Measurements from ENCODE around the gene SSTR5. TPM values are rescaled to one million over a fixed set of nuclear protein-coding genes. Genes with fewer than 3 reads are reported as not detected.

Gene SSTR5
- total and polyA plus RNA-seq, 2 of the 4 experiments (the other 2 are of a cell fraction), result not detected

DNA sequence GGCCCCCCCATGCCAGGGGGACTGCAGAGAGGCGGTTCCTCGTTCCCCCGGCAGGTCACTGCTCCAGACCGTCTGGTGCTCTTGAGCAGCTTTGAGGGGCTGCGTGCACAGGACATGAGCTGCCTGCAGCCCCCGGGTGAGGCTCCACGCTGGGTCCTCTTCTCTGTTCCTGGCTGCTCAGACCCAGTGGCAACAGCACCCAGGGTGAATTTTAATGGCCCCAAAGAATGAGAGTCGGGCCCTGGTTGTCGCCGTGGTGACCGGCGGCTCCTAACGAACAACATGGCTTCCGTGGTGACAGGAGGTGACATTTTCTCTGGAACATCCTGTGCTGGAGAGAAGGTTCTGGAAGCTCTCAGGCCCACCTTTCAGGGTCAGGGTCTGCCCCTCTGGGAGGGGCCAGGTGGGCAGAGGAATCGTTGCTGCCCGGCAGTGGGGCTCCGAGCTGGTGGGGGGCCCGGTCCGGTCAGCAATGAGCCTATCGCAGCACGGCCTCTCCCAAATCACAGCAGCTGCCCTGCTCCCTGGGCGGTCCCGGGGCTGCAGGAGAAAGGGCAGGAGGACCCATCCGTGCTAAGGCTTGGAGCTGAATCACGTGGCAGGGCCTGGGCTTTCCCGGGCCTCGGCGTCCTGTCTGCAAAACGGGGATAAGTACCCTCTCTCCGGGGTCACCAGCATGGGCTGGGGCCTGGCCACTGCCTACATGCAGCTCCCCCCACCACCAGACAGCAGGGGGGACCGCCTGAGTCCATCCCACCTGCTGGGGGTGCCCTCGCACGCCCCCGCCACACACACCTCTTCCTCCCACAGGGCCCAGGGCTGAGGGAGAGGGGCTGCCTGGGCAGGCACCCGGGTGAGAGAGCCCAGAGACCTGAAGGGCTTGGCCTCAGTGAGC, 26.9 kb downstream of the SSTR5 start:
- H3K27ac ChIP-seq (ENCODE audit: insufficient read depth, low read length), result no peak overlapping the region
- no peak overlapping the region for H2AK9ac ChIP-seq (replicated peaks; ENCODE audit: low read depth, low read length, poor library complexity)
- POLR2A ChIA-PET (ENCODE audit: unreplicated experiment), result interaction anchor here (0.5 kb wide), 1 partner anchor 350 kb away, joined by 4 read pairs; no protein-coding TSS in a partner anchor
- H3K23ac ChIP-seq (ENCODE audit: low read depth, low read length), result no peak overlapping the region
- H4K8ac ChIP-seq (ENCODE audit: low read depth in 2 of 2, low read length in 2 of 2), result no peak overlapping the region
- DNase-seq (no peak), ATAC-seq (ENCODE audit: low read depth) (no peak)
- no peaks in the 10 kb centered on the region for H3K79me1 ChIP-seq (ENCODE audit: low read depth in 1 of 2, low read length in 2 of 2)
- H3K56ac ChIP-seq (ENCODE audit: extremely low read depth, insufficient read depth, low read length), result no peak overlapping the region
- no peaks in the 10 kb centered on the region for H3K9me1 ChIP-seq (ENCODE audit: insufficient read depth, low read length)
- no peak overlapping the region for H2BK5ac ChIP-seq (ENCODE audit: low read depth, low read length, poor library complexity, severe bottlenecking)
- CTCF ChIA-PET, result interaction anchor here (0.6 to 1.0 kb wide), 2 partner anchors 42 to 289 kb away, joined by 3 to 4 read pairs; no protein-coding TSS in a partner anchor
- no peak overlapping the region for H4K91ac ChIP-seq (ENCODE audit: insufficient read depth, low read depth, low read length)
- no peak overlapping the region for H3K4ac ChIP-seq (ENCODE audit: low read depth, low read length)
- no peak overlapping the region for H4K5ac ChIP-seq (ENCODE audit: low read depth, low read length)
- H2AFZ ChIP-seq (replicated peaks; ENCODE audit: low read length, poor library complexity), result no peak overlapping the region
- no peak overlapping the region for H2BK15ac ChIP-seq (ENCODE audit: low read depth, low read length)
- H2AK5ac ChIP-seq (ENCODE audit: low read depth, low read length), result no peak overlapping the region
- H3K4me1 ChIP-seq (ENCODE audit: control insufficient read depth, insufficient read depth, low read length), result 0 out of 2 replicates have a peak, but pooled peaks cover 2% of the 10 kb centered on the region
- no peak overlapping the region for H3K9ac ChIP-seq (ENCODE audit: low read depth, low read length)
- no peaks in the 10 kb centered on the region for H3K9me3 ChIP-seq (ENCODE audit: control insufficient read depth, insufficient read depth, low read length)
- intact Hi-C loops (cut with micrococcal nuclease) (no loop called here), dilution Hi-C loops (cut with HindIII; ENCODE audit: low sequenced_read_pairs, unreplicated experiment) (no loop called here), in situ Hi-C loops (cut with MboI; ENCODE audit: low sequenced_read_pairs) (no loop called here)
- H2BK120ac ChIP-seq (ENCODE audit: low read depth, low read length), result no peak overlapping the region
- no peaks in the 10 kb centered on the region for H4K20me1 ChIP-seq (ENCODE audit: insufficient read depth, low read length)
- BruUV-seq (replicated peaks), result no TSS peak
- no peak overlapping the region for H2BK20ac ChIP-seq (ENCODE audit: low read depth, low read length)
- H3K14ac ChIP-seq (replicated peaks; ENCODE audit: low read depth, low read length), result no peak overlapping the region
- WGBS, 2 experiments (ENCODE audit: extremely low coverage in 2 of 2, insufficient read length in 1 of 2), result 63% methylated on average over 25 of the region's 35 CpGs; no CpG with 5 or more reads in 1 of the 2 experiments
- peaks cover 15% of the 10 kb centered on the region; the same call in 1 of the 2 replicates for H3K27me3 ChIP-seq (ENCODE audit: control insufficient read depth, insufficient read depth, low read length)
- no peak overlapping the region for H3K18ac ChIP-seq (ENCODE audit: low read depth, low read length)
- no peaks in the 10 kb centered on the region for H3K36me3 ChIP-seq (ENCODE audit: control insufficient read depth, insufficient read depth, low read length)
- no peak overlapping the region for H3K4me2 ChIP-seq (ENCODE audit: low read depth, low read length)
- H3K4me3 ChIP-seq (ENCODE audit: insufficient read depth, low read depth, low read length), result no peak overlapping the region
- TF ChIP-seq BHLHE40 (IDR thresholded peaks at IDR 0.05; ENCODE audit: low read depth, low read length) (no peak), MAZ (IDR thresholded peaks at IDR 0.05; ENCODE audit: borderline replicate concordance, low read depth, low read length) (no peak), MXI1 (IDR thresholded peaks at IDR 0.05; ENCODE audit: borderline replicate concordance, low read depth, low read length) (no peak), POLR2A (IDR thresholded peaks at IDR 0.05; ENCODE audit: low read depth, low read length) (no peak), RFX5 (IDR thresholded peaks at IDR 0.05; ENCODE audit: low read depth, low read length) (no peak), SMC3 (IDR thresholded peaks at IDR 0.05; ENCODE audit: low read depth, low read length) (no peak), MAFK (IDR thresholded peaks at IDR 0.05; ENCODE audit: low read depth, low read length) (no peak), RAD21 (IDR thresholded peaks at IDR 0.05; ENCODE audit: low read length) (no peak), CEBPB (IDR thresholded peaks at IDR 0.05; ENCODE audit: low read depth, low read length) (no peak), FOS (IDR thresholded peaks at IDR 0.05; ENCODE audit: low read depth, low read length) (no peak), NFE2L2 (IDR thresholded peaks at IDR 0.05; ENCODE audit: low read depth, low read length) (no peak), CHD1 (IDR thresholded peaks at IDR 0.05; ENCODE audit: low read depth, low read length) (no peak), RCOR1 (IDR thresholded peaks at IDR 0.05; ENCODE audit: insufficient replicate concordance, low read length) (no peak)
- TF ChIP-seq, protein P1, sequence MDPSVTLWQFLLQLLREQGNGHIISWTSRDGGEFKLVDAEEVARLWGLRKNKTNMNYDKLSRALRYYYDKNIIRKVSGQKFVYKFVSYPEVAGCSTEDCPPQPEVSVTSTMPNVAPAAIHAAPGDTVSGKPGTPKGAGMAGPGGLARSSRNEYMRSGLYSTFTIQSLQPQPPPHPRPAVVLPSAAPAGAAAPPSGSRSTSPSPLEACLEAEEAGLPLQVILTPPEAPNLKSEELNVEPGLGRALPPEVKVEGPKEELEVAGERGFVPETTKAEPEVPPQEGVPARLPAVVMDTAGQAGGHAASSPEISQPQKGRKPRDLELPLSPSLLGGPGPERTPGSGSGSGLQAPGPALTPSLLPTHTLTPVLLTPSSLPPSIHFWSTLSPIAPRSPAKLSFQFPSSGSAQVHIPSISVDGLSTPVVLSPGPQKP (IDR thresholded peaks at IDR 0.05; ENCODE audit: borderline replicate concordance, low read depth, low read length), result no peak
- TF ChIP-seq, protein P2, sequence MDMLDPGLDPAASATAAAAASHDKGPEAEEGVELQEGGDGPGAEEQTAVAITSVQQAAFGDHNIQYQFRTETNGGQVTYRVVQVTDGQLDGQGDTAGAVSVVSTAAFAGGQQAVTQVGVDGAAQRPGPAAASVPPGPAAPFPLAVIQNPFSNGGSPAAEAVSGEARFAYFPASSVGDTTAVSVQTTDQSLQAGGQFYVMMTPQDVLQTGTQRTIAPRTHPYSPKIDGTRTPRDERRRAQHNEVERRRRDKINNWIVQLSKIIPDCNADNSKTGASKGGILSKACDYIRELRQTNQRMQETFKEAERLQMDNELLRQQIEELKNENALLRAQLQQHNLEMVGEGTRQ (IDR thresholded peaks at IDR 0.05; ENCODE audit: low read depth, low read length), result no peak

Measured in IMR-90 (cell line).